GM21786 (cell line): ENCODE data around the gene OGDH.
A peak's percentile ranks its signal among the peaks of the same experiment; 100 is the strongest.
"Not testable (repeated sequence)": the region's sequence is repeated elsewhere in the genome, so short reads cannot be mapped to it uniquely, and the experiment has no call there.

Experiments used
- ATAC-seq: cut with Tn5 transposase; IDR thresholded peaks from one replicate; pipeline ENCODE4 v1.9.1; 2021; ENCODE audit not compliant: unreplicated experiment

The OGDH gene

GRCh38 chr7:44732971-44733370, 126.5 kb downstream of the OGDH start:
- not testable (repeated sequence) for ATAC-seq

- ATAC-seq: no peak
Measured at GRCh38 chr7:44733708-44734481, 127.5 kb downstream of the OGDH start.

GRCh38 chr7:44735403-44736165, 129.2 kb downstream of the OGDH start:
- no peak for ATAC-seq

GRCh38 chr7:44736896-44737295, 130.5 kb downstream of the OGDH start:
- ATAC-seq: no peak

GRCh38 chr7:44738051-44738723, 131.8 kb downstream of the OGDH start:
- no peak for ATAC-seq

GRCh38 chr7:44738876-44739665, 132.6 kb downstream of the OGDH start:
- ATAC-seq: no peak

- ATAC-seq: no peak
Measured at GRCh38 chr7:44740055-44740454, 133.6 kb downstream of the OGDH start.

GRCh38 chr7:44743750-44744149, 137.3 kb downstream of the OGDH start:
- ATAC-seq: no peak

- ATAC-seq: peak; percentile 56
Measured at GRCh38 chr7:44748045-44748947, 141.9 kb downstream of the OGDH start, which contains the start of gene ZMIZ2. Gene ZMIZ2, plus strand, starts transcription at chr7:44748847. Its CDS starts 7,403 bp downstream, at chr7:44756250.

- peak; percentile 7 for ATAC-seq
Measured at GRCh38 chr7:44748948-44749731, 142.7 kb downstream of the OGDH start.

GRCh38 chr7:44749992-44750391, 143.6 kb downstream of the OGDH start:
- ATAC-seq: no peak

GRCh38 chr7:44750424-44750823, 144.0 kb downstream of the OGDH start:
- ATAC-seq: no peak

- peak; percentile 68 for ATAC-seq
Measured at GRCh38 chr7:44750921-44751571, 144.6 kb downstream of the OGDH start.

- no peak for ATAC-seq
Measured at GRCh38 chr7:44752822-44753221, 146.4 kb downstream of the OGDH start.

- ATAC-seq: no peak
Measured at GRCh38 chr7:44754802-44755697, 148.6 kb downstream of the OGDH start.

GRCh38 chr7:44755698-44756627, 149.5 kb downstream of the OGDH start:
- no peak for ATAC-seq
